ENCODE data around the gene ILF2.
"Not testable (repeated sequence)": the region's sequence is repeated elsewhere in the genome, so short reads cannot be mapped to it uniquely, and the experiment has no call there.

ILF2 gene

DNA sequence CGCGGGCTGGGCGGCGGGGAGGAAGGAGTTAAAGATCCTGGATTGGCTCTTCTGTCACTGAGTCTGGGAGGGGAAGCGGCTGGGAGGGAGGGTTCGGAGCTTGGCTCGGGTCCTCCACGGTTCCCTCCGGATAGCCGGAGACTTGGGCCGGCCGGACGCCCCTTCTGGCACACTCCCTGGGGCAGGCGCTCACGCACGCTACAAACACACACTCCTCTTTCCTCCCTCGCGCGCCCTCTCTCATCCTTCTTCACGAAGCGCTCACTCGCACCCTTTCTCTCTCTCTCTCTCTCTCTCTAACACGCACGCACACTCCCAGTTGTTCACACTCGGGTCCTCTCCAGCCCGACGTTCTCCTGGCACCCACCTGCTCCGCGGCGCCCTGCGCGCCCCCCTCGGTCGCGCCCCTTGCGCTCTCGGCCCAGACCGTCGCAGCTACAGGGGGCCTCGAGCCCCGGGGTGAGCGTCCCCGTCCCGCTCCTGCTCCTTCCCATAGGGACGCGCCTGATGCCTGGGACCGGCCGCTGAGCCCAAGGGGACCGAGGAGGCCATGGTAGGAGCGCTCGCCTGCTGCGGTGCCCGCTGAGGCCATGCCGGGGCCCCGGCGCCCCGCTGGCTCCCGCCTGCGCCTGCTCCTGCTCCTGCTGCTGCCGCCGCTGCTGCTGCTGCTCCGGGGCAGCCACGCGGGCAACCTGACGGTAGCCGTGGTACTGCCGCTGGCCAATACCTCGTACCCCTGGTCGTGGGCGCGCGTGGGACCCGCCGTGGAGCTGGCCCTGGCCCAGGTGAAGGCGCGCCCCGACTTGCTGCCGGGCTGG, 7.9 kb upstream of the ILF2 start, which contains the start of gene NPR1:
NPR1 (plus strand) TSS at position 170 of the 818 bp plus-strand sequence; CDS start at position 591, 421 bp downstream.
- DNase-seq: no peak

DNA sequence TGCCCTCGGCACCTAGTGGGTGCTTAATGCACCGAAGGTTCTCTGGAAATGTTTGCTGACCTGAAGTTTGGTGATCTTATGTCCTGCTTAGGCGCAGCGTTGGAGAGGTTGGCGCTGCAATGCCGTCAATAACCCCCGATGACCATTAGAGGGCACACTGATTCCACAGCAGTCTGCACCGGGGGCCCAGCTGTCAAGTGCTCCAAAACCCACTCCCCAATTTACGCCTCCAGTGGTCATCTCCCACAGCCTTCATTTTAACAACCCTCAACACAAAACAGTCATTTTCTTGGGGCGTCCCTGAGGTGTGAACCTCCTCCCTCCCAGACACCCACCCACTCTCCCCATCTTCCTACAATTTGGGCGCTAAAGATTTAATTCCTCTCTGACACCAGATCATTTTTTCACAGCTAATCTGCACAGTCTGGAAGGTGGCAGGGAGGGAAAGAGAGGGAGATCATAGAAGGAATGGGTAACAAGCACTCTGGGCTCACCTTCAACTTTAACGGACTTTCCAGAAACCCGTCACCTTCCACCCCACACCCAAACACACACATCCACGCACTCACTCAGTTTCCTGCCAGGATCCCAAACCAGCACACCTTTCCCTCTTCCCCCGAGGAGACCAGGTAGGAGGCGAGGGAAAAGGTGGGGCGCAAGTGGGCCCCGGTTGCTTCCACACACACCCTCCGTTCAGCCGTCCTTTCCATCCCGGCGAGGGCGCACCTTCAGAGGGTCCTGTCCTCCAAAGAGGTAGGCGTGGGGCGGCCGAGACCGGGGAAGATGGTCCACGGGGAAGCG, 7.1 kb upstream of the ILF2 start:
- peak; percentile 54 for DNase-seq

DNA sequence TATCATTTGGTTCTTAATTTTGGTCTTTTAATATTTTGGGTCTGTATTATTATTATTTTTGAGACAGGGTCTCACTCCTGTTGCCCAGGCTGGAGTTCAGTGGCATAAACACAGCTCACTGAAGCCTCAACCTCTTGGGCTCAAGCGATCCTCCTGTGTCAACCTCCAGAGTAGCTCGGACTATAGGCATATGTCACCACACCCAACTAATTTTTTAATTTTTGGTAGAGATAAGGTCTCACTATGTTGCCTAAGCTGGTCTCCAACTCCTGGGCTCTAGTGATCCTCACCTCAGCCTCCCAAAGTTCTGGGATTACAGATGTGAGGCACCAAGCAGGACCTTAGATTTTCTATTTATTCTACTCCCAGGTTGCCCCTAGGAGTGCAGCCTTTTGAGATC, 2.7 kb upstream of the ILF2 start:
- DNase-seq: no peak

GRCh38 chr1:153671628-153672353, 998 bp upstream of the ILF2 start:
- DNase-seq: peak; percentile 68

GRCh38 chr1:153670257-153670858, 435 bp downstream of the ILF2 start:
- no peak for DNase-seq

DNA sequence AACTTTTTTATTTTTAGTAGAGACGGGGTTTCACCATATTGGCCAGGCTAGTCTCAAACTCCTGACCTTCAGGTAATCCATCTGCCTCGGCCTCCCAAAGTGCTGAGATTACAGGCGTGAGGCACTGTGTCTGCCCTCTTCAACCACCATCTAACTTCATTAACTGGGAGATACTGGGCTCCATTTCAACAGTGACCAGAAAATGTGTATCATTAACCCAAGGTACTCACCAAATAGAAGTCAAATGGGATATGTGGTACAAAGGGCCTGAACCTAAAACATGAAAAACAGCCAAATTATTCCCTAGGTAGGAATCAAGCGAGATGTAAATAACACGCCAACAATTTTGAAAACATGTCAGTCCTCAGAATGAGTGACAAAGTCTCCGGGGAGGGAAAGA, 1.2 kb downstream of the ILF2 start:
- DNase-seq: no peak

GRCh38 chr1:153668672-153669071, 2.1 kb downstream of the ILF2 start:
- DNase-seq: not testable (repeated sequence)

DNA sequence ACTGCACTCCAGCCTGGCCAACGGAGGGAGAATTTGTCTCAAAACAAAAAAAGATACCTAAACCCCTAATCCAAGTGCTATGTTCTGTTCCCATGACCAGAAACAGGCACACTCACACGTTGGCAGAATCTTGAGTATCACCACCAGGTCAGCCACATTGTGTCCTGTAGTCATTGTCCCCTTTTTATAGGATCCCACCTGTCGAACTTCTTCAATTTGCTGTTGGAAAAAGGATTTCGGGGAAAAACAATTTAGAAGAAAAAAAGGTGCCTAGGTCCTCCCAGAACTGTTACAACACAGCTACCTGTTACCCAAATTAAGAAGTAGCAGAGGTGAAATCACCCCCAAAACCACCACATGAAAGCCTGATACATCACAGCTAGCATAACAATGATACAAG, 3.4 kb downstream of the ILF2 start:
- no peak for DNase-seq

DNA sequence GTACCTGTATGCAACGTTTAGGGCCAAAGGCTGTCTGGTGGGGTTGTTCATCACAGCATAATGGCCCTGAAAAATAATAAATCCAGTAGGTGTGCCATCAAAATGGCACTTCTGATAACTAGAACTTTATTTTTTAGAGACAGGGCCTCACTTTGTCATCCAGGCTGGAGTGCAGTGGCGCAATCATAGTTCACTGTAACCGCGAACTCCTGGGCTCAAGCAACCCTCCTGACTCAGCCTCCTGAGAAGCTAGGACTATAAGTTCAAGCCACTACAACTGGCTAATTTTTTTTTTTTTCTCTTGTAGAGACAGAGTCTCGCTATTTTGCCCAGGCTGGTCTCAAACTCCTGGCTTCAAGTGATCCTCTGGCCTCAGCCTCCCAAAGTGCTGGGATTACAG, 7.6 kb downstream of the ILF2 start:
- DNase-seq: no peak

DNA sequence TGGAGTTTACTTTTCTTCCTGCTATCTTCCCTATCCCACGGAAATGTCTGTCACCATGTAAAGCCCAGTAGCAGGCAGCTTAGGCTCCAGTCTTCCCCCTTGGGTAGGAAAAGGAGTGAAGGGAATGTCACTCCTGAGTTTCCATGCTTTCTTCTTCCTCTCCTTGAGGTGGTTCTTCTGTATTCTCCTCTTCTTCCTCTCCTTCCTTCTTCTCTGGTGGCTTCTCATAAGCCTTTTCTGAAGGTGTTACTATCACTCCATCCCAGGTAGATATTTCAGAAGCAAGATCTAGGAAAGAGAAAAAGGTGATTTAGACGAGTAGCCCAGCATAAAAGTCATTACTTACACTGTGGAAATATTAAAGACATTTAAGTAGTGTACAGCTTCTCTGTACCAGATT, 8.5 kb downstream of the ILF2 start:
- no peak for DNase-seq

DNA sequence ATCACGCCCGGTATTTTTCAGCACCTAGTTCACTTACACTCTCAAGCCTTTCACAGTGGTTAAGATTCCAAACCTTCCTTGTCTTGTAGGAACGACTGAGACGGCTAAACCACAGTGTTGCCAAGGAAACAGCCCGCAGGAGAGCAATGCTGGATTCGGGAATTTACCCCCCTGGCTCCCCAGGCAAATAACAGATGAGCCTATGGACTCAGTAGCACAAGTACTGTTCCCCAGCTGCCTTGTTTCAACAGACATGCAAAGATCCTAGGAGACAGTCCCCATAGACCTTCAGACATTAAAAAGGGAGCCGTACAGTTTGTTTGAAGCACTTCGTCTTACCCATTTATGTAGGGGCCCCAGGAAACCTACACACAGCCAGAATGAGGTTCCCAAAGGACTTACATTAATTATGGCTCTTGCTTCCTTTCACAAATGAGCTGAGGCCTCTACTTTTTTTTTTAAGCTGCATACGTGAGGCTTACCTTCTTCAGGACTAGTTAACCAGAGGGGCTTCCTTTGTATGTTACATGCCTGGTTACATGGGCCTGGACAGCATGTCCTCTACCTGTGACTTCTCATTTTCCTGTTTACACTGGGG, 9.6 kb downstream of the ILF2 start:
- no peak for DNase-seq

GRCh38 chr1:153659656-153660055, 11.1 kb downstream of the ILF2 start:
- DNase-seq: no peak

DNA sequence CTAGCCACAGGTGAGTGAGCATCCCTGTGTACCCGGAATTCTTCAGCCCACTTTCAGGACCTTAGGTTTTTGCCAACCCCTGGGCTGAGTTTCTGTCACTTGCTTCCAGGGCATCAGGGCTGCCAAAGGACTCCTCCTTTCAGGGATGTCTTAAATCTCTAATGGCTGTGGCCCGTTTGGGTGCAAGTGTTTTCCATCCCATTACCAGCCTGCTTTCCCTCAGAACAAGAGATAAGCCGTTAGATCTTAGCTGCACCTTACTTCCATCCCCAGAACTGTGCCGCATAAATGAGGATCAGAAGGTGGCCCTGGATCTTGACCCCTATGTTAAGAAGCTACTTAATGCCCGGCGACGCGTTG, 11.6 kb downstream of the ILF2 start:
- DNase-seq: no peak

DNA sequence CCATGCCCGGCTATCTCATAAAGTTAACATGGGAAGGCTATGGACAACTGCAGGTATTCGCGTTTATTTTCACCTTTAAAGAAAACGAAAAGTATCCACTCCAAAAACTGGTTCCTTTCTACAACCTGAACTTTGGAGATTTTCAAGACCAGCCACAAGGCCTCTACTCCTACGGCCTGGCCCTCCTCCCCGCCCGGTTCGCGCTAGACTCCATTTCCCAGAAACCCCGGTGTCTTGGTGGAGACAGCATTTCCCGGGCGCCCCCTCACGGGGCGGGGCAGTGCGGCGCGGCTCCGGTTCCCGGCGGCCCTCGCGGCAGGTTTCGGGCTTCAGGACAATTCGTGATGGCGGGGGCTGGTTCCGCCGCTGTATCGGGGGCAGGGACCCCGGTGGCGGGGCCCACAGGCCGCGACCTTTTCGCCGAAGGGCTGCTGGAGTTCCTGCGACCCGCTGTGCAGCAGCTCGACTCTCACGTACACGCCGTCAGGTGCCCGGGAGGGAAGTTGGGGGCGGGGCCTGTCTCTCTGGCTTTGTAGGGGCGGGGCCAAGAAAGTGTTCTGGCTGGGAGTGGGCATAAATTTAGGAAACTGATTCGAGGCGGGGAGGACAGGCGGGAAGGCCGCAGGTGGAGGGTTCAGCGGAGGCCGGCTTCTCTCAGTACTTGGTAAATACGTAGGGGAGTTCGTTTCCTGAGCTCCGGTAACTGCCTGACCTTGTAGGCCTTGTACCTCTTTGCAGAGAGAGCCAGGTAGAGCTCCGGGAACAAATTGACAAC, 12.2 kb downstream of the ILF2 start, which contains the start of gene SNAPIN:
SNAPIN (plus strand) TSS at position 304 of the 775 bp plus-strand sequence; CDS start at position 345, 41 bp downstream.
- DNase-seq: peak; percentile 93

GRCh38 chr1:153655333-153655732, 15.5 kb downstream of the ILF2 start:
- no peak for DNase-seq

- DNase-seq: no peak
These were observed 17.8 kb downstream of the ILF2 start for GRCh38 chr1:153652805-153653500.

- no peak for DNase-seq
These were observed 19.0 kb downstream of the ILF2 start for GRCh38 chr1:153651771-153652170.

- DNase-seq: no peak
These were observed 20.9 kb downstream of the ILF2 start for GRCh38 chr1:153649863-153650235.

GRCh38 chr1:153649137-153649862, 21.5 kb downstream of the ILF2 start:
- no peak for DNase-seq

GRCh38 chr1:153648000-153648643, 22.7 kb downstream of the ILF2 start:
- DNase-seq: no peak

Measured in activated CD4-positive, alpha-beta T cell treated with anti-CD3 and anti-CD28 coated beads, Interleukin-2, amount 50 U/mL, for 16 hours (primary cell).